GM23338 (cell line): ENCODE results near the gene SPATA4.

Experiments
- CTCF ChIP-seq, 2 experiments: fragments of 200-600 bp in 1 of 2; sonication (generic) in 1 of 2; conservative IDR thresholded peaks; 2 replicates each; pipeline versions ENCODE4 v1.5.1 to v1.6.1; 2016 to 2017; ENCODE audit warnings: antibody characterized with exemption in 2 of 2, low read depth in 2 of 2, mild to moderate bottlenecking in 2 of 2, moderate library complexity in 1 of 2
- ETS1 ChIP-seq: IDR thresholded peaks from 2 replicates; pipeline ENCODE4 v1.6.1; 2016; ENCODE audit warnings: antibody characterized with exemption
- EZH2 ChIP-seq: fragments of 200-600 bp; sonication (generic); IDR thresholded peaks from one replicate; pipeline ENCODE4 v1.8.0; 2017; ENCODE audit warnings: antibody characterized with exemption, mild to moderate bottlenecking, low read depth; ENCODE audit not compliant: unreplicated experiment
- EZH2phosphoT487 ChIP-seq: fragments of 200-600 bp; sonication (generic); IDR thresholded peaks from one replicate; pipeline ENCODE4 v1.8.1; 2018; ENCODE audit warnings: antibody characterized with exemption; ENCODE audit not compliant: unreplicated experiment
- NANOG ChIP-seq: IDR thresholded peaks from 2 replicates; pipeline ENCODE4 v1.6.1; 2016; ENCODE audit warnings: antibody characterized with exemption, borderline replicate concordance
- POLR2AphosphoS5 ChIP-seq: IDR thresholded peaks from 2 replicates; pipeline ENCODE4 v1.6.1; 2016; ENCODE audit warnings: antibody characterized with exemption, low read depth
- REST ChIP-seq: IDR thresholded peaks from one replicate; pipeline ENCODE4 v1.6.1; 2018; ENCODE audit warnings: antibody characterized with exemption; ENCODE audit not compliant: unreplicated experiment
- STAT1 ChIP-seq: IDR thresholded peaks from one replicate; pipeline ENCODE4 v1.6.1; 2016; ENCODE audit warnings: antibody characterized with exemption; ENCODE audit not compliant: unreplicated experiment

GRCh38 chr4:176241703-176242102, 46.3 kb upstream of the SPATA4 start:
- TF ChIP-seq CTCF (conservative IDR thresholded peaks at IDR 0.05; ENCODE audit: low read depth in 2 of 2) = no peak
- no peak for TF ChIP-seq REST
- TF ChIP-seq ETS1 = no peak
- no peak for TF ChIP-seq EZH2
- no peak for TF ChIP-seq POLR2AphosphoS5
- no peak for TF ChIP-seq STAT1
- no peak for TF ChIP-seq EZH2phosphoT487
- TF ChIP-seq NANOG = no peak
